Osteoblast (primary cell): ENCODE results near the gene DAPK3. TPM values are rescaled to one million over a fixed set of nuclear protein-coding genes. Genes with fewer than 3 reads are reported as not detected.

Experiments
- DNase-seq: peaks from one replicate; pipeline ENCODE4 v3.0.0; 2011; ENCODE audit warnings: low spot score, mixed read lengths; ENCODE audit not compliant: insufficient read length; ENCODE audit errors: missing footprints
- H2AFZ ChIP-seq: 2 replicates; pipeline ENCODE4 v1.6.0; 2011; ENCODE audit warnings: mild to moderate bottlenecking, low read length
- H3K27ac ChIP-seq: 2 replicates; pipeline ENCODE4 v1.5.1; 2011; ENCODE audit warnings: mild to moderate bottlenecking, low read depth, low read length, moderate library complexity
- H3K27me3 ChIP-seq: 2 replicates; pipeline ENCODE4 v1.6.0; 2012; ENCODE audit warnings: mild to moderate bottlenecking, control low read depth, inconsistent platforms, low read length, moderate library complexity; ENCODE audit not compliant: insufficient read depth
- H3K36me3 ChIP-seq: 2 replicates; pipeline ENCODE4 v1.5.1; 2011; ENCODE audit warnings: mild to moderate bottlenecking, low read length, control low read depth, moderate library complexity; ENCODE audit not compliant: insufficient read depth
- H3K4me1 ChIP-seq: 2 replicates; pipeline ENCODE4 v1.5.1; 2011; ENCODE audit warnings: mild to moderate bottlenecking, low read length, control low read depth, moderate library complexity; ENCODE audit not compliant: insufficient read depth
- H3K4me2 ChIP-seq: 2 replicates; pipeline ENCODE4 v1.6.0; 2011; ENCODE audit warnings: mild to moderate bottlenecking, low read length; ENCODE audit not compliant: insufficient read depth
- H3K4me3 ChIP-seq: fragments of 200-600 bp; sonication (generic); 3 replicates; pipeline ENCODE4 v1.5.1; 2012; ENCODE audit warnings: mild to moderate bottlenecking, low read length, inconsistent platforms; ENCODE audit not compliant: insufficient read depth
- H3K79me2 ChIP-seq: 2 replicates; pipeline ENCODE4 v1.6.0; 2012; ENCODE audit warnings: mild to moderate bottlenecking, low read length, control low read depth, inconsistent platforms; ENCODE audit not compliant: insufficient read depth
- H3K9me3 ChIP-seq: 2 replicates; pipeline ENCODE4 v1.5.1; 2011; ENCODE audit warnings: low read depth, low read length, control low read depth
- H4K20me1 ChIP-seq: 2 replicates; pipeline ENCODE4 v1.6.0; 2012; ENCODE audit warnings: mild to moderate bottlenecking, low read length, control low read depth; ENCODE audit not compliant: insufficient read depth
- CTCF ChIP-seq: IDR thresholded peaks from 2 replicates; pipeline ENCODE4 v1.5.1; 2011; ENCODE audit warnings: mild to moderate bottlenecking, low read depth, low read length, moderate library complexity; ENCODE audit errors: extremely low read depth
- total RNA-seq: library from RNA; depleted of rRNA; stranded (reverse); fragments of >200 nt; gene quantifications from 2 replicates; pipeline ENCODE4 v1.2.3, GENCODE V29; 2012

The DAPK3 gene
- total RNA-seq, 1 donor = 131 TPM

- H3K4me2 ChIP-seq = no peak overlapping the region
- no peaks in the 10 kb centered on the region for H3K9me3 ChIP-seq
- peak; percentile 68 for DNase-seq
- H2AFZ ChIP-seq = no peak overlapping the region
- H3K27me3 ChIP-seq = no peaks in the 10 kb centered on the region
- H3K27ac ChIP-seq = no peak overlapping the region
- H3K4me3 ChIP-seq = no peak overlapping the region
- H3K79me2 ChIP-seq = peaks cover 78% of the 10 kb centered on the region
- peaks cover 77% of the 10 kb centered on the region for H4K20me1 ChIP-seq
- no peak for TF ChIP-seq CTCF
- H3K4me1 ChIP-seq = peaks cover 10% of the 10 kb centered on the region
- H3K36me3 ChIP-seq = peaks cover 81% of the 10 kb centered on the region
These were observed 7.2 kb upstream of the DAPK3 start for GRCh38 chr19:3978145-3978544.

GRCh38 chr19:3977242-3978143 lies 6.6 kb upstream of the DAPK3 start:
- no peaks in the 10 kb centered on the region for H3K27me3 ChIP-seq
- no peak overlapping the region for H3K27ac ChIP-seq
- H3K4me3 ChIP-seq = no peak overlapping the region
- H2AFZ ChIP-seq = no peak overlapping the region
- no peak overlapping the region for H3K4me2 ChIP-seq
- TF ChIP-seq CTCF = peak; percentile 19
- H4K20me1 ChIP-seq = peaks cover 73% of the 10 kb centered on the region
- peaks cover 5% of the 10 kb centered on the region for H3K4me1 ChIP-seq
- H3K9me3 ChIP-seq = no peaks in the 10 kb centered on the region
- H3K79me2 ChIP-seq = peaks cover 72% of the 10 kb centered on the region
- peaks cover 77% of the 10 kb centered on the region for H3K36me3 ChIP-seq
- DNase-seq = peak; percentile 56

- Histone ChIP-seq H3K4me2 (no peak overlapping the region), H4K20me1 (peaks cover 67% of the 10 kb centered on the region), H3K4me1 (no peaks in the 10 kb centered on the region), H2AFZ (no peak overlapping the region), H3K9me3 (no peaks in the 10 kb centered on the region), H3K79me2 (peaks cover 64% of the 10 kb centered on the region), H3K27ac (no peak overlapping the region), H3K4me3 (no peak overlapping the region), H3K36me3 (peaks cover 70% of the 10 kb centered on the region), H3K27me3 (no peaks in the 10 kb centered on the region)
- no peak for TF ChIP-seq CTCF
- DNase-seq = peak; percentile 94
These were observed 5.8 kb upstream of the DAPK3 start for GRCh38 chr19:3976495-3977241.

- peaks cover 60% of the 10 kb centered on the region for H3K36me3 ChIP-seq
These were observed 4.8 kb upstream of the DAPK3 start for GRCh38 chr19:3975637-3976087.

More at GRCh38 chr19:3975637-3976087, 4.8 kb upstream of the DAPK3 start:
- Histone ChIP-seq H3K79me2 (peaks cover 56% of the 10 kb centered on the region), H4K20me1 (peaks cover 62% of the 10 kb centered on the region), H3K27me3 (no peaks in the 10 kb centered on the region), H3K4me3 (no peak overlapping the region), H3K4me1 (peaks cover 3% of the 10 kb centered on the region), H2AFZ (no peak overlapping the region), H3K4me2 (no peak overlapping the region), H3K9me3 (no peaks in the 10 kb centered on the region), H3K27ac (no peak overlapping the region)
- DNase-seq = peak; percentile 55
- no peak for TF ChIP-seq CTCF
